HG03025 (cell line): Measurements from ENCODE around the gene CAMK1D.
"Not testable (repeated sequence)": the region's sequence is repeated elsewhere in the genome, so short reads cannot be mapped to it uniquely, and the experiment has no call there.

ENCODE experiments used
- ATAC-seq: cut with Tn5 transposase; IDR thresholded peaks from one replicate; pipeline ENCODE4 v1.9.1; 2021; ENCODE audit warnings: mild to moderate bottlenecking, moderate library complexity; ENCODE audit not compliant: unreplicated experiment, low FRiP score

The CAMK1D gene

DNA sequence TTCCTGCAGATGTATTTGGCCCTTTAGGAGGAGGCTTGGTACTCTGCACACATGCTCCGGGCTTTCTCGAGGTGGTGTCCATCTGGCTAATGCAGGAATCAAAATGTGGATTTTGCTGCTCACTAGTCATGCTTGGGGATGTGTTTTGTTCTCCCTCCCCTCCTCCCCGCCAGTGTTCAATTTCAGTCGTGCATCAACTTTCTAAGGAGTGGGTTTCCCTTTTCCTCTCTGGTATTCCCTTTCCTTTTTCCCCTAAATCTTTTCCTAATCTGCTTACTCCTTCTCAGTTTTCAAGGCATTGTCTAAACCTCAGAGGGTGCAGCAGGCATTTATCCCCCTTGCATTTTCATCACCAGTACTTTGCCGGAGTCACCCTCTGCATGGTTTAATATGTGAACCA lies 450.4 kb downstream of the CAMK1D start:
- ATAC-seq: no peak

DNA sequence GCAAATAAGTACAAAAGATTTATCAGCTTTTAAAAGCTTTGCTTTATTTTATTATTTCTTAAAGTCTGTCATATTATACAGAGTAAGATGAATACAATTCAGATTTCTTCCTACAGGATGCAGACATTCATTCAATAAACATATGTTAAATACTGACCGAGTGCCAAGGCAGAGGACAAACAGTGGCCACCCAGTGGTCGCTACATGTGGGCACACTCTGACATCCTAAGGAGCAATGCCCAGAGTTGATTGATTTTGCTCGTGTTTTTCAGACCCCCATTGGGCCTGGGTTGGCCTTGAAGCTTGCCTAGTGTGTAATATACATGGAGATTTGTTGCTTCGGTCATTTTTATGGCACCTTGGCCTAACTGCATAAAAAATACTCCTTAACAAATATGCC lies 451.0 kb downstream of the CAMK1D start:
- no peak for ATAC-seq

DNA sequence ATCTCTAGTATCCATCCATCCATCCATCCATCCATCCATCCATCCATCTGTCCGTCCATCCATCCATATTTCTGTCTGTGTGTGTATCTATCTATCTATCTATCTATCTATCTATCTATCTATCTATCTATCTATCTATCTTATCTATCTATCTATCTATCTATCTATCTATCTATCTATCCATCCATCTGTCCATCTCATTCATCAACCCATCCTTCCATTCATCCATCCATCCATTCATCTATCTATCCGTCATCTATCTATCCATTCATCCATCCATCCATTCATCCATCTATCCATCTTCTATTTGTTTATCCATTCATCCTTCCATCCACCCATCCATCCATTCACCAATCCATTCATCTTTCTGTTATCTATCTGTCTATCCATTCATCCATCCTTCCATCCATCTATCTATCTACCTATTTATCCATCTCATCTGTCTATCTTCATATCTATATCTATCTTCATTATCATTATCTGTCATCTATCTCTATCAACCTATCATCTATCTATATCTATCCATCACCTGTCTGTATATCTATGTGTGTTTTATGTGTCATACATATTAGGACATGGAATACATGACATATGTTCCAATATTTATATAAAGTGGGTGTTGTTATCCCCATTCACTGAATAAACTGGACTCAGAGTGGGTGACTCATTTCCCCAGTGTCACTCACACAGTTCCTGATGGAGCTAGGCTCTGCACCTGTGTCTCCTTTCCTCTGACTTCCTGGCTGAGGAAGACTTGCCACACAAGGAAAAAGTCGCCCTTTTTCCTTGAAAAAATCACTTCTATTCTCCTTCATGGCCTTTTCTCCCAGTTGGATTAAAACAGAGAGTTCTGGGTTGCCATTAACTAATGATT lies 452.1 kb downstream of the CAMK1D start:
- no peak for ATAC-seq

DNA sequence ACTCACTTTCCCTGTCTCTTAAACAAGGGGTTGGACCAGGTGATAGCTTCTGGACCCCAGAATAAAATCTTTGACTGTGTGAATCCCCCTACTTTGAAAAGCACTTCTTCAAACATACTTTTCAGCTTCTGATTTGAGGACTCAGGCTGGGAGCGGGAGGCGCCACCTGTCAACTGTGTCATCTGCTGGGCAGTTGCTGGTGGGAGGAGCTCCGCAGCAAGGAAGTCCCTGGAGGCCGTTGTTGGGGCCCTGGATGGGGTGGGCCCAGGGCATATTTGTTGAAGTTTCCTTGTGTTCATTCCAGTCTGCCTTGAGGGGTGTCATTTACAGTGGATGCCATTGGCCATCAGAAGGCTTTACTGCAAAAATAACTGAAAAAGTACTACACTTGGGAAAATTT lies 454.4 kb downstream of the CAMK1D start:
- no peak for ATAC-seq

DNA sequence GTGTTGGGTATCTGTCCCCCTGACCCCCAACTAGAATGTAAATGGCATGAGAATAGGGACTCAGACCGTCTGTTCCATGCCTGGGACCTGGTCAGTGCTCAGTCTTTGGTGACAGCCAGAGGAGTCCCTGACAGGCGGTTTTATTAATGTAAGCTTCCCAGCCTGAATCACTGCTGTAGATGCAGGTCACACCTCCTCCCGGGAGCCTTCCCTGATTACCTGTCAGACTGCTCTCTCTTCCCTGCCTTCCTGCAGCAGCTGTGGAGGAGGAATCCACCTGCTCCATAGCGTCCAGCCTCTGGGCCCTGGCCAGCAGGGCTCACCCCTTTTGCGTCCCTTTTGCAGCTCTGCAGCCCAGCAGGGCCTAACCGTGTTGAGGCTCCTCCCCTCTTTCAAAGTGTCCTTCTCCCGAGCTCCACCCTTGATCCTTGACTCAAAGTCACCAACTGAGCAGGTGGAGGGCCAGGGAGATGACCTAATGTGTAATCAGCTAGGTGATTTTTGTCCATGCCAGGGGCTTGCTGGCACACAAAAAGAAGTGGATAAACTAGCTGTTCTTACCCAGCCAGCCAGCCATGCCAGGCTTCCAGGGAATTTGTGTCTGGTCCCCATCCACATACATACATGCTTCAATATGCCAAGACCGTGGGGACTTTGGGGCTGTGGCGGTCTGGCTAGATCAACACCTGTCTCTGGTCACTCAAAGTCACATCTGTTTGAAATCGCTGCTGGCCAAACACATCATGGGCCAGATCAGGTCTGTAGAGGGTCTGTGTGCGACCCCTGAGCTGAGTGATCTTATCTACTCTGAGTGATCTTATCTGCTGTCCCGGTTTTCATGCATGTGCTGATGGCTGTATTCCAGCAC lies 457.1 kb downstream of the CAMK1D start:
- ATAC-seq: no peak

DNA sequence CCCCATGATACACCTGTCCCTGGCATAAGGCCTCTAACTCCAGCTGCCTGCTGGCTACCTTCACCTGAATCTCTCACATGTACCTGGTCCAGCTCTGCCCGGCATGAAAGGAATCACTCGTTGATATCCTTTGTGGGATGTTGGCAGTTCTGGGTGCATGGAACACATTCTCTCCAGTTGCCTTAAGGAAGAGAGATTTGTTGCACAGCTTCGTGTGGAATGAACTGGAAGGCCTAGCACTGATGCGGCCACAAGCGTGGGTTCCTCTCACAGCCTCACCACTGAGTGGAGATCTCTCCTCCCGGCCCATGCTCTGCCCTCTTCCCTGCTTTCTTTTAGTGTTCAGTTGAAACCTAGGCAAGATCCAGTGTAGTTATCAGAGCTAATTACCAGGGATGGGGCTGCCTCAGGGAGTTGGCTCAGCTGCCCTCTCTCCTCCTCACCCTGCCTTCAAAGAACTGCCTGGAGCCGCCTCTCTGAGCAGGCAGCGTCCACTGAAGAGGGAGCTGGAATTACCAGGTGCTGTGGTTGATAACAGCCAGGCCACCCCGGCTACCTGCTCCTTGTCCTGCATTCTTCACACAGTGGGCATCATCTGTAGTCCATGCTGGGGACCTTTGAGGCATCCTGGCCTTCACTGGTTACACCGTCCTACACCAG lies 457.9 kb downstream of the CAMK1D start:
- no peak for ATAC-seq

DNA sequence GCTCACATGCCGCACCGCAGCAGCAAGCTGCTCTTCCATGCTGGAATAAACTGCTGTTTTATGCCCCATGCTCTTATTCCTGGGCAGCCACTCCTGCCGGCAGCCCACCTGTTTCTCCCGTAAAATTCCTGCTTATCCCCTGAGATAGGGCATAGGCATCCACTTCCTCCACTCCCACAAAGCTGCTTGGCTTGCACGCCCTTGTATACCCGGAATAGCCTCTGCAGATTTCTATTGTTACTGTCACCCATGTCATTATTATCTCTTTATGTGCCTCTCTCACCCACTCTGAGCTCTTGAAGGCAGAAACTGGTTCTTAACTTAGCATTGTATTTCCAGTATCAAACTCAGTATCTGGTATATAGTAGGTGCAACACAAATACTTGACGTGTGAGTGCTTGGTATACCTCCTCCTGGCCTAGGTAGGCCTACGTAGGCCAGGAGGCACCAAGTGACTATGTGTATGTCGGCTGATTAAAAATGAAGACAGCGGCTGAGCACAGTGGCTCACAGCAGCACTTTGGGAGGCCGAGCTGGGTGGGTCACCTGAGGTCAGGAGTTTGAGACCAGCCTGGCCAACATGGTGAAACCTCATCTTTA lies 458.8 kb downstream of the CAMK1D start:
- ATAC-seq: no peak

DNA sequence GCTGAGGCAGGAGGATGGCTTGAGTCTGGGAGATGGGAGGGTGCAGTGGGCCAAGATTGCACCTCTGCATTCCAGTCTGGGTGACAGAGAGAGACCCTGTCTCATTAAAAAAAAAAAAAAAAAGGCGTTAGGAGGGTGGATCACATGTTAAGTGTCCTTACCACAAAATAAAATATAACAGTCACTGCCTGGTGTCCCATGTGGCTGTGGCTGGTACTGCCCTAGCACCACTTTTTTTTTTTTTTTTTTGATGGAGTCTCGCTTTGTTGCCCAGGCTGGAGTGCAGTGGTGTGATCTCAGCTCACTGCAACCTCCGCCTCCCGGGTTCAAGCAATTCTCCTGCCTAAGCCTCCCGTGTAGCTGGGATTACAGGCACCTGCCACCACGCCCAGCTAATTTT lies 460.7 kb downstream of the CAMK1D start:
- ATAC-seq: not testable (repeated sequence)

DNA sequence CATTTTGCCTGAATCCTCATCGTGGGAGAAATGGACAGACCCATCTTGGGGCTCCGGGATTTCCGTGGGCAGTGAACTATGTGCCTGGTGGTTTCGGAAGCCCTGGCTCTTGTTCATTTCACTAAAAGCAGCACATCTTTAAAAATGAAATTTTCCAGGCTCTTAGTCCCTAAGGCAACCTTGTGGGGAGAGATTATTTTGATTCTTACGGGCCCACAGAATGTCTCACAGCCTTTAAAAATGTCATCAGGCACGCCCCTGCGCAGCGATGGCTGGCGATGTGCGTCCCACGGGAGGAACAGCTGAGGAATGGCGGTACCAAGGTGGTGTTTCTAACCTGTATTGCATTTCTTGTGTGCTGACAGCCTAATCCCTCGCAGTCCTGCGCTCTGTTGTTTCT lies 462.5 kb downstream of the CAMK1D start:
- ATAC-seq: no peak

DNA sequence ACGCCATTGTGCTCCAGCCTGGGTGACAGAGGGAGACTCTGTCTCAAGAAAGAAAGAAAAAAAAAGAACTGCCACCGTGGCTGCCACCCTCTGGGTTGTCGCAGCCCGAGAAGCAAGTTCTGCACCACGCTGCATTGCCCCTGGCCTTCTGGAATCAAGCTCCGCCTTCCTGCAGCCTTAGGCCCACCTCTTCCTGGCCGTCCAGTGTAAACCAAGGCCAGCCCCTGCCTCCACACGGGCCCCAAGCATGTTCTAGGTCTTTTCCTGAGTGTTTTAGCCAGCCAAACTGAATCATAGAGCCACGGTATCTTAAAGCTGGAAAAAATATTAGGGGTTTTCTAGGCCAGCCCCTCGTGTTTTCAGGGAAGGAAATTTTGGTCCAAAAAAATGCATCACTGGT lies 463.2 kb downstream of the CAMK1D start:
- ATAC-seq: no peak

DNA sequence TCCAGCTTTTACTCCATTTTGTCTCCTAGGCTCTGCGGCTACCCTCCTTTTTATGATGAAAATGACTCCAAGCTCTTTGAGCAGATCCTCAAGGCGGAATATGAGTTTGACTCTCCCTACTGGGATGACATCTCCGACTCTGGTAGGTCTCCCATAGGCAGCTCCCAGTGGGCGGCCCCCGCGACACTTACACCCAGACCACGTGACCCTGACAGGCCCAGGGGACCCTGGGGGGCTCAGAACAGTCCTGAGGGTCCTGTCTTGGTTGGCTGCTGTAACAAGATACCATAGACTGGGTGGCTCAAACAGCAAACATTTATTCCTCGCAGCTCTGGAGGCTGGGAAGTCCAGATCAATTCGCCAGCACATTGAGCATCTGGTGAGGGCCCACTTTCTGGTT lies 464.8 kb downstream of the CAMK1D start:
- ATAC-seq: no peak

DNA sequence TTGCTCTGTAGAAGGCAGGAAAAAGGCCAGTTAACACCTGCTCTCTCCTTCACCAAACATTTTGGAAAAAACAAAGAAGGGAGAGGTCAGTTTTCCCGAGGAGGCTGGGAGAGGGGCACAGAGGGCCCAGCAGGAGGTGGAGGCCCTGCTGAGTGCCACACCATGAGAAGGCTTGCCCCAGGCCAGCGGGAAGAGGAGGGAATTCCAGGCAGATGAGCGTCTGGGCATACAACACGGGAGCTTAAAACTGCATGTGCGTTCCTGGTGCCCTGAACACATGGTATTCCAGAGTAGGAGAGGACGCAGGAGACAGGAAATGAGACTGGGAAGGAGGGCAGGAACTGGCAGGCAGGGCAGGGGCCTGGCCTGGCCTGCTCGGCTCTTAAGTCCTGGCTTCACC lies 469.7 kb downstream of the CAMK1D start:
- ATAC-seq: no peak

DNA sequence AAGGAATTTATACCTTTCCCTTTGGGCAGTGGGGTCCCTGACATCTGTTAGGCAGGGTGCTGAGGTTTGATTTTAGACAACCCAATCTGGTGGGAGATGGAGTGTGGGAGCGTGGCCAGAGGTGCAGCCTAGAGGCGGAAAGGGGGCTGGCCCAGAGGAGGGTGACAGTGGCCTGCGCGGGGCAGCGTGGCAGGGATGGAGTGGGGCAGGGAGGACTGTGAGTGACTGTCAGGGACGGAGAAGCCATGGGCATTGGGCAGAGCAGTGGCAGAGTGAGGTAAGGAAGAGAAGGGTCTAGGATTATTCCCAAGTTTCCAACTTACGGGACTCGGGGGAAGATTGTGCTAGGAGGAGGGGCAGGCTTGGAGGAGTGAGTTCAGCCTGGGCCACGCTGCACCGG lies 470.3 kb downstream of the CAMK1D start:
- no peak for ATAC-seq

DNA sequence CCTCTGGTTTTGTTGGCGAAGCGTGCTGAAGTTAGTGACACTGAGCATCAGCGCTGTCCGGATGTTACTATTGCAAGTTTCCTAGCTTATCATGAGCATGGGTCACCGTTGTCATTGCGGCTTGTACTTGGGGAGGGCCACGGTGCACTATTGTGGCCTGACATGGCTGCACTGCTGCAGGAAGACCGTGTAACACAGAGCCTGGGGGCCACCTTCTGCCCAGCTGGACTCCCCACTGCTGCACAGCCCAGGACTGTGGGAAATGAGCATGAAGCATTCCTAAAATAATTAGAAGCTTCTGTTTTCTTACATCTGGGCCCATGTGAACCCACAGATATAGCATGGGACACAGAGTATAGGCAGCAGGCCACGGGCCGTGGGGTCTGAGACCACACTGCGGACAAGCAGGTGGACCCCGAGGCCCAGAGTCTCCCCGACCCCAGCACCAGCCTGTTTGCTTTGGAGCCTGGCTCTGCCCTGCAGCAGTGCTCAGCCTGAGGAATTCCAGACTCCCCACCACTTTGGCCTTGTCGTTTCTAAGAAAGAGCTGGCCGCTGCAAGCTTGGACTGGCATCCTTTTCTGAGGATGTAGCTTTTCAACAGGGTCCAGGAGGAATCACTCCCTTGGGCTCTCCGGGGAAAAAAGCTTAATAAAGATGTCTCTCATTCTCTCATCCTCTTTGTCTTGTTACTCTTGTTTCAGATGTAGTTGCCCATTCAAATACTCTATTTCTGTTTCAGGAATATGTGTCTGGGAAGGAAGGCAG lies 473.0 kb downstream of the CAMK1D start:
- no peak for ATAC-seq

DNA sequence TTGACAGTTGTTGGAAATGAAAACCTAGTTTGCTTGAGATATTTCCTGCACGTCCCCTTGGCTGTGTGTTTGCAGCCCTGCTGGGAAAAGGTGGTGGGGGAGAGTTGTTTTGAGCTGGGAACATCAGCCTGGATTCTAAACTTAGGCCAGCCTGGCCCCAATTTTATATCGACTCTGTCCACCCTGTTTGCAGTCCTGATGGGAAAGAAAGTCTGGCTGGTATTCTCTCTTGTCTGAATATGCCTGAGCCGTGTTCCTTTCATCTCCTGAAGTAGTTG lies 473.5 kb downstream of the CAMK1D start:
- no peak for ATAC-seq

DNA sequence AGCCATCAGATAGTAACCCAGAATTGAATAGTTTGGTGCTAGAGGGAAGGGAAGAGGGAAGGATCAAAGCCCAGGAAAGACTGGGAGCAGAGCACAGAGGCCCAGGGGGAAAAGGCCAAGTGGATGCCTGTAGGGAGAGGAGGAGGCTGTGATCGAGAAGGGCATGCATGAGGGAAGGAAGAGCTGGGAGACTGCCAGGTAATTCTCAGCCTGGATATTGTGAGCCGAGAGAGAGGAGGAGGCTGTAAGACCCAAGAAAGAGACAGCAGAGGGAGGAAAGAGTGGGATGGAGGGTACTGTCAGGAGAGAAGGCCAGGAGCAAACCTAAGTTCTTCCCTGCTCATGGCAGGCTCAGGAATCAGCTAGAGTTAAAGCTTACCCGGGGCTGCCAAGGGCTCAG lies 474.0 kb downstream of the CAMK1D start:
- no peak for ATAC-seq

DNA sequence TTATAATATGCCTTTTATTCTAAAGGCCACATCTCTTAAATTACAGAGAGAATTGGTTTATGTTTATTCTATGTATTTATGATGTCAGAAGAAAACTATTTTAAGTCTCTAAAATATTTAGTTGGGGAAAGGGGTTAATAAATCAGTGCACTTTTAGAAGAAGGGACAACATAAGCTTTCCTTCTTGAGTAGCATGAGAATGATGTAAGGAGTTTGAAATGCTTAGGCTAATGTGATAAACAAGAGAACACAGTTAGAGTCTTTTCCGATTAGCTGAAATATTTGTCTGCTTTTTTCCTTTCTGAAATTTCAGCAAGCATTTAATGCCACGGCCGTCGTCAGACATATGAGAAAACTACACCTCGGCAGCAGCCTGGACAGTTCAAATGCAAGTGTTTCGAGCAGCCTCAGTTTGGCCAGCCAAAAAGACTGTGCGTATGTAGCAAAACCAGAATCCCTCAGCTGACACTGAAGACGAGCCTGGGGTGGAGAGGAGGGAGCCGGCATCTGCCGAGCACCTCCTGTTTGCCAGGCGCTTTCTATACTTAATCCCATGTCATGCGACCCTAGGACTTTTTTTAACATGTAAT lies 476.0 kb downstream of the CAMK1D start:
- ATAC-seq: no peak

DNA sequence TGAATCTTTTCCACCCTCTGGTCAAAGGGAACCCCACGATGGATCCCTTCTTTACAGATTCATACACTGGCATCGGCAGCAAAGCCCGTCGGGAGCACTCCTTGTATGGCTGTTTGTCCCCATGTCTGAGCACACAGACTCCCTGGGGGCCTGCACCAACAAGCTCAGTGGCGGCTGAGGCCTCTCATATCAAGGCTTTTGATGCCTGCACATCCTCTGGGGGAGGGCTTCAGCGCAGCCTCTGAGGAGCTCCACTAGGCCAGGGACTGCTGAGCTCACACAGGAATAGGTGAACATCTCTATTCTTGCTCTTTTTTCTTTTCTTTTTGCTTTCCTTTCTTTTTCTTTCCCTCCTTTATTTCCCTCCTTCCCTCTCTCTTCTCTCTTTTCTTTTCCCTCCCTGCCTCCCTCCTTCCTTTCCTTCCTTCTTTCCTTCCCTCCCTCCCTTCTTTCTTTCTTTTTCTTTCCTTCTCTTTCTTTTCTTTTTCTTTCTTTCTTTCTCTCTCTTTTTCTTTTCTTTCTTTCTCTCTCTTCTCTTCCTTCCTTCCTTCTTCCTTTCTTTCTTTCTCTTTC lies 477.5 kb downstream of the CAMK1D start:
- no peak for ATAC-seq

DNA sequence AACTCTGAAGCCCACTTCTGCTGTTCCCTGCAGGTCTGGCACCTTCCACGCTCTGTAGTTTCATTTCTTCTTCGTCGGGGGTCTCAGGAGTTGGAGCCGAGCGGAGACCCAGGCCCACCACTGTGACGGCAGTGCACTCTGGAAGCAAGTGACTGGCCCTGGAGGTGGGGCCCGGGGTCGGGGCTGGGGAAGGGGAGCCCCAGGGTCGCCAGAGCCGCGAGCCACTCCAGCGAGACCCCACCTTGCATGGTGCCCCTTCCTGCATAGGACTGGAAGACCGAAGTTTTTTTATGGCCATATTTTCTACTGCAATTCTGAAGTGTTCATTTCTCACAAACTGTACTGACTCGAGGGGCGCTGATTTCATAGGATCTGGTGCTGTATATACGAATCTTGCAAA lies 479.4 kb downstream of the CAMK1D start:
- ATAC-seq: no peak
